HG02885 (cell line): ENCODE data around the gene SHCBP1L.
"Not testable (repeated sequence)": the region's sequence is repeated elsewhere in the genome, so short reads cannot be mapped to it uniquely, and the experiment has no call there.

ENCODE experiments used
- ATAC-seq: cut with Tn5 transposase; IDR thresholded peaks from one replicate; pipeline ENCODE4 v1.9.1; 2021; ENCODE audit warnings: mild to moderate bottlenecking; ENCODE audit not compliant: unreplicated experiment, poor library complexity

Gene SHCBP1L

GRCh38 chr1:182901946-182902345 is 51.0 kb downstream of the SHCBP1L start:
- ATAC-seq, result not testable (repeated sequence)

DNA sequence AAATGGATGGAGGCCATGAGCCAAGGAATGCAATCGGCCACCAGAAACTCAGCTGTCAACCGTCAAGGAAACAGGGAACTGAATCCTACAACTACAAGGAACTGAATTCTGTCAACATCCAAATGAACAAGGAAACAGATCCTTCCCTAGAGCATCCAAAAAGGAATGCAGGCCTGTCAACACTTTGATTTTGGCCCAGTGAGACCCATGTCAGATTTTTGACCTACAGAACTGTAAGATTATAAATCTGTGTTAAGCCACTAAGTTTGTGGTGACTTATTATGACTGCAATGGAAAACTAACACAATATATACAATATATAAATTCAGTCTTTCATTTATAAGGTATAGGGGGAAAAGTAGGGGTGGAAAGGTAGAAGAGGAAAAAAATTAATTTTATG is 55.3 kb downstream of the SHCBP1L start:
- no peak for ATAC-seq

DNA sequence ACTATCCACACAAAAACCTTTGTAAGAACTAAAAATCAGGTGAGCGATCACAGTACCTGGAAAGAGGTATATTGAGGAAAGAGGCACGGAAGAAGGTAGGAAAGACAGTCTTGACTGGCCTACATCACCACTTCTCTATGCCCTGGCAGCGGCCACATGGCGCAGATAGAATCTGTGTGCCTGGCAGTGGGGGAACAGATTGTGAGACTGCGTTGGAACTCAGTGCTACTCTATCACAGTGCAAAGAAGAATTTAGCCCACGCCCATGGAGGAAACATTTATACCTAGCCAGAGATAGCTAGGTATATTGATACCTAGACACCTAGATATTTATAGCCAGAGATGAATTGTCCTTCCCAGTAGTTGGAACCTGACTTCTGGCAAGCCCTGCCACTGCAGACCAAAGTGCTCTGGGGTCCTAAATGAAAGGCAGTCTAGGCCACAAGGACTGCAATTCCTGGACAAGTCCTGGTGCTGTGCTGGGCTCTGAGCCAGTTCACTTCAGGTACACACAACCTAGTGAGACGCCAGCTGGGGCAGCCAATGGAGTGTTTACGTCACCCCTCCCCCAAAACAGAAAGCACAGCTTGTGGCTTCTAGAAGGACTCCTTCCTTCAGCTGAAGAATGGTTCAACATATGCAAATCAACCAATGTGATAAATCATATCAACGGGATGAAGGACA is 61.9 kb downstream of the SHCBP1L start:
- no peak for ATAC-seq

GRCh38 chr1:182889997-182890396 is 63.0 kb downstream of the SHCBP1L start:
- ATAC-seq, result no peak

- ATAC-seq, result no peak
Observed at GRCh38 chr1:182888736-182889531, 64.0 kb downstream of the SHCBP1L start.

GRCh38 chr1:182886985-182887384 is 66.0 kb downstream of the SHCBP1L start:
- ATAC-seq, result no peak

DNA sequence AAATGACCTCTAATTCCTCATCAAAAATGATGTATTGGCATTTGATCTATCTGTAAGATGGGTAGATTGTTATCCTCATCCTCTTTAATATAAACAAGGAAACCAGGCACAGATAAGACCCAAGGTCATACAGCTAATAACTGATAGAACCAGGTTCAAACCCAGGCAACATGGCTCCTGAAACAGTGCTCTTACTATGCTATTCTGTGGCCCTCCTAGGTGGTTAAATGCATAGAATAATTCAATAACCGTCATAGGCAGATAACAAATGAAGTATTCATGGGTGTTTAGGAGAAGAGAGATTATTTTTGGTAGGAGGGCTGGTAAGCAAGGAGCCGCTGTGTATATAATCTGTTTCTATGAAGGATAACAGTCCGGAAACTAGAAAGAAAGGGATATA is 67.4 kb downstream of the SHCBP1L start:
- ATAC-seq, result no peak

DNA sequence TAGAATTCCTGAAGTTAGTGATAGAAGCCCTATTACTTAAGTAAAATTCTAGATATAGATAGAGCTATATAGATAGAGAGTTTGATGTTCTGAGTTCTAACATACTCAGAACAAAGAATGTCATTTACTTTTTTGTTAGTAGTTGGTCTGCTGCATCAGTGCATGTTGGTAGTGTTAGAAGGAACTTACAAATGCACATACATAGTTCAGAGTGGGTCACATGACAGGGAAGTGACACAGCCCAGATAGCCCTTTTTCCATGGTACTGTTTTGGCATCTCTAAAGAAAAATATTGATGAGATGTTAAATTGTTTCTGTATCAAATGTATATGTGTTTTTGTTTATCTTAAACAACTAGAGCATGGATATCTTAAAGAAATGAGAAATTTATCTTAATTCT is 68.1 kb downstream of the SHCBP1L start:
- no peak for ATAC-seq

DNA sequence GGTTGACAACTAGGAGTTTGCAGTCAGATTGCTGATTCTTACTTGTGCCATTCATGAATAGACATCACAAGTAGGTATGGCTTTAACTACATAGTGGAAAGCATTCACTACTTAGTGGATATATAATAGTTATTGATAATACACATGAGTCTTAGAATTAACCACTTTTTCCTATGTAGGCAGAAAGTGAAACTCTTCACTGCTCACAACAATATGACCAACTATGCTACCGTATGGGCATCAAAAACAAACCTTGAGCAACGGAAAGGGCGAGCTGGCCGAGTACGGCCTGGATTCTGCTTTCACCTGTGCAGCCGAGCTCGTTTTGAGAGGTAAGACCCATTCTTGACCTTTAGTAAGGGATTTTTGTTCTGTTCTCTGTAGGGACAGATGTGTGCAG is 75.1 kb downstream of the SHCBP1L start:
- ATAC-seq, result no peak

- no peak for ATAC-seq
Observed at GRCh38 chr1:182877331-182877730, 75.6 kb downstream of the SHCBP1L start.

DNA sequence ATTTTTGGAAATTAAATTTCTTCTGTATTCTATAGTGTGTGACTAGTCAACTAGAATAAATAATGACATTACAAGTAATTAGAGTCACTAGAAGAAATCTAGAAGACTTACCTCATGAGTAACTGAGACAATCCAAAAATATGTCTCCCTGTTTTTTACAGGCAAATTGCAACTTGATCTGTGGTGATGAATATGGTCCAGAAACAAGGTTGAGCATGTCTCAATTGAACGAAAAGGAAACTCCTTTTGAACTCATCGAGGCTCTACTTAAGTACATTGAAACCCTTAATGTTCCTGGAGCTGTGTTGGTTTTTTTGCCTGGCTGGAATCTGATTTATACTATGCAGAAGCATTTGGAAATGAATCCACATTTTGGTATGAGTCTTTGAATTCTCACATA is 77.1 kb downstream of the SHCBP1L start:
- ATAC-seq, result no peak

- no peak for ATAC-seq
Observed at GRCh38 chr1:182872881-182873280, 80.1 kb downstream of the SHCBP1L start.

DNA sequence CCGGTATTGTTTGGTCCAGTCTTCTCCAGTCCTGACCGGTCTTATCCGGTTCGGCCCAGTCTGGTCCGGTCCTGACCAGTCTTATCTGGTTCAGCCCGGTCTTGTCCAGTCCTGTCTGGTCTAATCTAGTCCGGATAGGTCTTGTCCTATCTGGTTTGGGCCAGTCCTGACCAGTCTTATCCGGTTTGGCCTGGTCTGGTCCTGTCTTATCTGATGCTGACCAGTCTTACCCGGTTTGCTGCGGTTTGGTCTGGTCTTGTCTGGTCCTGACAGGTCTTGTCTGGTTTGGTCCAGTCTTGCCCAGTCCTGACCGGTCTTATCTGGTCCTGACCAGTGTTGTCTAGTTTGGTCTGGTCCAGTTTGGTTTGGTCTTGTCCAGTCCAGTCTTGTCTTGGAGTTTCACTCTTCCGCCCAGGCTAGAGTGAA is 83.7 kb downstream of the SHCBP1L start:
- ATAC-seq, result no peak

DNA sequence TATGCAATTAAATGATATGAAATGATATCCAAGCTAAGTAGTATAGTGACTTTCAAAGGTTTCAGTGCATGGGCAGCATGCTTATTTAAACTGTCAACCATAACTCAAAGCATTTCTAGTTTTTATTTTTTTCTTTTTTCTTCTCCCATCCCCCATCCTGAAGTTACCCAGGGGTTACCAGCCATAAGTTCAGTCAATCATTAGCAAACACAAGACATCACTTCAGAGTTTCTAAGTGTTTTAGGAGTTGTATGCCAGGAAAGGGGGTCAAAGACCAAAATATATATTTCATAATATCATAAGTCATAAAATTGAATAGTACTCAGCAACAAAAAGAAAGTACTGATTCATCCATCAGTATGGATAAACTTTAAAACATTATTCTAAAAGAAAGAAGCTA is 85.1 kb downstream of the SHCBP1L start:
- ATAC-seq, result no peak

DNA sequence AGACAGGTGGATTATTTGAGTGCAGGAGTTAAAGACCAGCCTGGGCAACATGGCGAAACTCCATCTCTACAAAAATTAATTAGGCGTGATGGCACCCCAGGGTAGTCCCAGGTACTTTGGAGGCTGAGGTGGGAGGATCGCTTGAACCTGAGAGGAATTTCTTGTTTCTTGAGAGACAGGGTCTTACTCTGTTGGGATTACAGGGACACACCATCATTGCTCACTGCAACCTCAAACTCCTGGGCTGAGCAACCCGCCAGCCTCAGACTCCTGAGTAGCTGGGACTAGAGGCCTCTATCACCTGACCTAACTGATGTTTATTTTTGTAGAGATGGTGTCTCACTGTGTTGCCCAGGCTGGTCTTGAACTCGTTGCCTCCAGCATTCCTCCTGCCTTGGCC is 89.0 kb downstream of the SHCBP1L start:
- ATAC-seq, result no peak

DNA sequence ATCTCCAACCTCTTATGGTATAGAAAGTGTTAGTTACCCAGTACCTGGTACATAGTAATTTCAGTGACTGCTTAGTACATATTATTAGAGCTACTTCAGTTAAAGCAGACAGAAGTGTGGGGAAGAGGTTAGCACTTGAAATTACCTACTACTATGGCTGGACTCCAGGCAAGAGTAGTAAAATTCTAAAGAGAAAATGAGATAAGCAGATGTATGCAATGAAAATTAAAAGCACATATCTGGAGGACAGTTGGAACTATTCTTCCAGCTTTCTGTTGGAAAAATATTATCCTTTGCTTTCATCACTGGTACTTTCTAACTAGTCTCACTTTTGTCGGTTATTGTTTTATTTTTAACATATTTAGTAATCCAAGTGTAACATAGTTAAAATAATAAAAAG is 90.1 kb downstream of the SHCBP1L start:
- ATAC-seq, result no peak

DNA sequence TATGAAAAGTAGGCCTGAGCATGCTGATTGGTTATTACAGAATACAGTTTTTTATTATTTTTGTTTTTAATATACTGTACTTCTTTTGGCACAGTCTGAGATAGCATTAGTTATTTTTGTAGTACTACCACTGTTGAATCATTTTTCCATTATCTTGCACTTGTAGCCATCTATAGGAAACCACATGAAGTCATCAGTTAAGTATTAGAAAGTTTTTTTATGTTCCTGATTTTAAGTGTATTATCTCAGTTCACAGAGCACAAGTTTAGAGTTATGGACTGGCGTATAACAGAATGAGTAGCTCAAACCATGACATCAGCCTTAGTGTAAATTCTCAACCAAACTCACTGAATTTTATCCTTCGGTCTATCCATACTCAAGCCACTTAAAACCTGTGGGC is 91.0 kb downstream of the SHCBP1L start:
- no peak for ATAC-seq

DNA sequence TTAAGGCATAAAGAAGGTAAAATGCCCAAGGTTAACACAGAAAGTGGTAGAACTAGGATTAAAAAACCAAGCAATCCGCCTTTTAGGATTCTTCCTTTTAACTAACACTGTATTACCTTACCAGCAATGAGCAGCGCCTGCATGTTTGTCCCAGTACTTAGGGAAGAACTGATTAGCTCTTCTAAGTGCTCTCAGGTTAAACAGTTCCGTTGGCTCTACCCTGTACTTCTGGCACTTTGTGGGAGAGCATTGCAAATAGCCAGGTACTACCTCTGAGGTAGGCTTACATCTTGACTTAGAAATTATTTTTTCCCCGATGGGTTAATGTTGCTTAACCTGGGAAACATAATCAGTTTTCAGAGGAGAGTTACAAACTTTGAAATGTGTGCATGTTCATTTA is 92.3 kb downstream of the SHCBP1L start:
- no peak for ATAC-seq

GRCh38 chr1:182857212-182857611 is 95.8 kb downstream of the SHCBP1L start:
- no peak for ATAC-seq

- ATAC-seq, result no peak
Observed at GRCh38 chr1:182855911-182856310, 97.1 kb downstream of the SHCBP1L start.

DNA sequence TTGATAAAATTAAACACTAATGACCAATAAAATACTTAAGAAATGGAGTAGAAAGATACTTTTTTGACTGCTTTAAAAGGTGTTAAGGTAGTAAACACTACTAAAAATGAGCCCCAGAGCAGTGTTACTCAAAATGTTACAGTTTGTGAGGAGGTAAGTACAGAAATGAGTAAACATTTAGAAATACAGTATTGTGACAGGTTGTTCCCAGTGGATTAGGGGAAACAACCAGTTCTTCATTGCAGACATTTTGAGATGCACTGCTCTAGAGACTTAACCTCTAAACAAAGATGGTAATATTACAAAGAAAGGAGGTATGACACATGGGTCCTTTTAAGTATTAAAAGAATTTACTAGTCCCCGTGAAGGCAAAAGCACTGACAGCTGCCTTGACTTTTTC is 101.1 kb downstream of the SHCBP1L start:
- ATAC-seq, result no peak

DNA sequence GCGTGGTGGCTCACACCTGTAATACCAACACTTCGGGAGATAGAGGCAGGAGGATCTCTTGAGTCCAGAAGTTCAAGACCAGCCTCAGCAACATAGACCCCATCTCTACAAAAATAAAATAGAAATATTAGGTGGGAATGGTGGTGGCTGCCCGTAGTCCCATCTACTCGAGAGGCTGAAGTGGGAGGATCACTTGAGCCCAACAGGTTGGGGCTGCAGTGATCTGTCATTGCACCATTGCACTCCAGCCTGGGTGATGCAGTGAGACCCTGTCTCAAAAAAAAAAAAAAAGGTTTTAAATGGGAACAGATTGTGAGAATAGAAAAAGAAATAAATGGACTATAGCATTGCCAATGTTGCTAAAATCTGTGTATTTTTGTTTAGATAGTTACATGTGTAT is 102.6 kb downstream of the SHCBP1L start:
- no peak for ATAC-seq
